HCT116 (cell line): ENCODE measurements around the gene HCN4. TPM values are rescaled to one million over a fixed set of nuclear protein-coding genes. Genes with fewer than 3 reads are reported as not detected.
A peak's percentile ranks its signal among the peaks of the same experiment; 100 is the strongest.

Experiments
- ATAC-seq: fragments of 200-7000 bp; cut with Tn5 transposase; 2 replicates; pipeline ENCODE4 v1.9.1; 2020; ENCODE audit warnings: mild to moderate bottlenecking, moderate library complexity
- BruUV-seq: library from RNA; stranded (reverse); fragments of 400-500 nt; replicated peaks from 2 replicates; lab custom pipeline; 2021; lab: Mats Ljungman, UMichigan
- CTCF ChIA-PET: fragments of 300-600 bp; sonication (Branson Sonifier 250); formaldehyde crosslinking; loops from one replicate; lab custom pipeline; 2021; ENCODE audit warnings: antibody characterized with exemption; lab: Charles Lee
- POLR2A ChIA-PET: fragments of 300-600, 350-600 bp; sonication (Branson Sonifier 250); formaldehyde crosslinking; loops from one replicate; lab custom pipeline; 2021; ENCODE audit warnings: antibody characterized with exemption; lab: Charles Lee
- RAD21 ChIA-PET, 2 experiments: fragments of 300-600 bp; sonication (Branson Sonifier 250); formaldehyde crosslinking; loops; one replicate each; lab custom pipeline; 2023; ENCODE audit warnings: low total read pairs in 2 of 2; ENCODE audit not compliant: uncharacterized antibody in 2 of 2, unreplicated experiment in 2 of 2, low non-redundant PET in 1 of 2; lab: Charles Lee
- DNase-seq: peaks from one replicate; pipeline ENCODE4 v3.0.0-alpha.2; 2010; ENCODE audit warnings: low read depth, low spot score
- H2AFZ ChIP-seq: fragments of 200-600 bp; shearing (Covaris generic), sonication (generic); 2 replicates; pipeline ENCODE4 v1.6.1; 2017; ENCODE audit warnings: low read depth, mixed run types, mixed read lengths, antibody characterized with exemption, low read length; ENCODE audit not compliant: poor library complexity, severe bottlenecking
- H3K27ac ChIP-seq: 2 replicates; pipeline ENCODE4 v1.5.1; 2012; ENCODE audit warnings: low read depth, low read length
- H3K27me3 ChIP-seq: fragments of 200-600 bp; sonication (generic); 2 replicates; pipeline ENCODE4 v1.6.1; 2016; ENCODE audit warnings: mixed run types, low read length, mixed read lengths; ENCODE audit not compliant: insufficient read depth
- H3K36me3 ChIP-seq, 2 experiments: fragments of 200-500 bp in 1 of 2; fragments of 200-600 bp in 1 of 2; sonication (Bioruptor generic) in 1 of 2; sonication (generic) in 1 of 2; 2 replicates each; pipeline versions ENCODE4 v1.5.1 to v1.6.1; 2014 to 2016; ENCODE audit warnings: low read length in 2 of 2, inconsistent platforms in 1 of 2, mixed read lengths in 1 of 2, mixed run types in 1 of 2; ENCODE audit not compliant: insufficient read depth in 2 of 2, control insufficient read depth in 1 of 2
- H3K4me1 ChIP-seq, 2 experiments: fragments of 200-600 bp in 1 of 2; sonication (generic) in 1 of 2; 2 replicates each; pipeline versions ENCODE4 v1.5.1 to v1.6.1; 2012 to 2017; ENCODE audit warnings: low read length in 2 of 2, inconsistent platforms in 1 of 2, mild to moderate bottlenecking in 1 of 2, mixed read lengths in 1 of 2, mixed run types in 1 of 2, moderate library complexity in 1 of 2; ENCODE audit not compliant: insufficient read depth in 2 of 2, control insufficient read depth in 1 of 2
- H3K4me2 ChIP-seq: fragments of 200-600 bp; sonication (generic); 2 replicates; pipeline ENCODE4 v1.6.1; 2017; ENCODE audit warnings: mixed run types, low read length, mixed read lengths
- H3K4me3 ChIP-seq, 2 experiments: fragments of 200-600 bp in 1 of 2; sonication (generic) in 1 of 2; replicated peaks in 1 of 2; 2 replicates each; pipeline ENCODE4 v1.5.1; 2011 to 2016; ENCODE audit warnings: low read length in 2 of 2, control low read depth in 1 of 2, low read depth in 1 of 2, mild to moderate bottlenecking in 1 of 2, mixed read lengths in 1 of 2, mixed run types in 1 of 2
- H3K79me2 ChIP-seq: fragments of 200-600 bp; sonication (generic); 2 replicates; pipeline ENCODE4 v1.6.1; 2017; ENCODE audit warnings: mild to moderate bottlenecking, mixed run types, low read length, moderate library complexity, mixed read lengths; ENCODE audit not compliant: insufficient read depth
- H3K9ac ChIP-seq: fragments of 200-600 bp; sonication (generic); 2 replicates; pipeline ENCODE4 v1.6.1; 2016; ENCODE audit warnings: low read length, mixed read lengths
- H3K9me2 ChIP-seq: fragments of 200-600 bp; sonication (generic), shearing (Covaris generic); 2 replicates; pipeline ENCODE4 v1.6.1; 2017; ENCODE audit warnings: mixed run types, mild to moderate bottlenecking, moderate library complexity; ENCODE audit not compliant: insufficient read depth
- H3K9me3 ChIP-seq, 2 experiments: fragments of 200-500 bp in 1 of 2; fragments of 200-600 bp in 1 of 2; sonication (Bioruptor generic) in 1 of 2; sonication (generic) in 1 of 2; 2 replicates each; pipeline ENCODE4 v1.6.1; 2014 to 2017; ENCODE audit warnings: low read length in 2 of 2, mixed read lengths in 2 of 2, inconsistent platforms in 1 of 2, low read depth in 1 of 2, mild to moderate bottlenecking in 1 of 2, mixed run types in 1 of 2, moderate library complexity in 1 of 2; ENCODE audit not compliant: control insufficient read depth in 1 of 2, insufficient read depth in 1 of 2
- H4K20me1 ChIP-seq: fragments of 200-600 bp; sonication (generic), shearing (Covaris generic); 2 replicates; pipeline ENCODE4 v1.6.1; 2017; ENCODE audit warnings: mixed run types, mild to moderate bottlenecking, moderate library complexity; ENCODE audit not compliant: insufficient read depth
- RAD21 ChIP-seq: IDR thresholded peaks from 2 replicates; pipeline ENCODE4 v1.6.1; 2012; ENCODE audit warnings: low read depth, mild to moderate bottlenecking
- SRF ChIP-seq: IDR thresholded peaks from 2 replicates; pipeline ENCODE4 v1.6.1; 2012; ENCODE audit warnings: low read depth
- YY1 ChIP-seq: IDR thresholded peaks from 2 replicates; pipeline ENCODE4 v1.6.1; 2011; ENCODE audit warnings: low read length, low read depth, moderate library complexity, mild to moderate bottlenecking; ENCODE audit not compliant: insufficient replicate concordance; ENCODE audit errors: extremely low read depth
- intact Hi-C: fragments of 100-400 bp; cut with micrococcal nuclease; formaldehyde crosslinking; loops from 2 replicates; pipeline ENCODE4 v1.10.0; 2022
- total RNA-seq: library from RNA; stranded (reverse); gene quantifications from one replicate; pipeline ENCODE4 v1.2.1, GENCODE V29; 2021; ENCODE audit not compliant: unreplicated experiment
- TF ChIP-seq, protein P1 (sequence below): IDR thresholded peaks from 2 replicates; pipeline ENCODE4 v1.6.1; 2012
- TF ChIP-seq, protein P2 (sequence below), 3 experiments: fragments of 200-600 bp in 1 of 3; sonication (generic) in 1 of 3; IDR thresholded peaks in 2 of 3; conservative IDR thresholded peaks in 1 of 3; 2 replicates each; pipeline ENCODE4 v1.5.1; 2012 to 2017; ENCODE audit warnings: low read depth in 2 of 3, low read length in 2 of 3, antibody characterized with exemption in 1 of 3, borderline replicate concordance in 1 of 3, control low read depth in 1 of 3, mild to moderate bottlenecking in 1 of 3, mixed read lengths in 1 of 3, mixed run types in 1 of 3, moderate library complexity in 1 of 3; ENCODE audit not compliant: insufficient read depth in 1 of 3

Gene HCN4
- total RNA-seq, 1 experiment from 2014 or later: 1.7 TPM

DNA sequence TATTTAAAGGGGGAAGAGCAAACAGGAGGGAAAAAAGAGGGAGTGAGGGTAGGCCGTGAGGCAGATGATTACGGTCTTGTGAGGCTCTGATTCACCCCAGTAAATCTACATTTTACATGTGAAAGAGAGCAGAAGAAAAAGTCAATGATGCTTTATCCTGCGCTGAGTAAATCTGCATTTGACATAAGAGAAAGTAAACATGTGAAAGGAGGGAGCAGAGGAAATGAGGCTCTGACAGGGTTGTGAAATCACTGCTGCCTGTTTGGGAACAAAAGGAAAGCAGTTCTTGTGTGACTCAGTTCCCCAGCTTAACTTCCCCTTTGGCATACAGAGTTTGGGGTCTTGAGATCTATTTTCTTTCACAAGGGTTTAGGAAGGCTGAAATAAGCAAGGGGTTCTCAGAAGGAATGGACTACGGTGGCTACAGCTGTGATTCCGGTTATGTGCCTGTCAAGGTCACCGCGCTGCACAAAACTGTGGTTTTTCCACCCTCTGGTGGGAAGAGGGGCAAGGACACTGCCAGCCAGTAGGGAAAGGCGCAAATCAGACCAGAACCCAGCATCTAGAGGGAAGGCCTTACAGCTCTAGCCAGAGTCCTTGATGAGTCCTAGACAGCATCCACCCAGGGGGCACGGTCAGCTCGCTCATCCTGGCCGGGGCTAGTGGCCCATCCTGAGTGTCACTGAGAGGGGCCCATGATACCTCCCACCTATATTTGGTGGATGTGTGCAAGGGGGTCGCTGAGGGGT lies 18.9 kb upstream of the HCN4 start:
- peak; percentile 40 for ATAC-seq
- CTCF ChIA-PET: no interaction called here
- Histone ChIP-seq H3K27me3 (no peaks in the 10 kb centered on the region), H4K20me1 (no peaks in the 10 kb centered on the region), H3K9ac (no peak overlapping the region), H3K4me2 (peak overlapping the region; percentile 35), H3K79me2 (no peaks in the 10 kb centered on the region), H3K9me2 (no peaks in the 10 kb centered on the region), H2AFZ (no peak overlapping the region), H3K27ac (no peak overlapping the region), H3K4me1 (peaks cover 20 to 28% of the 10 kb centered on the region in 2 experiments), H3K36me3 (no peaks in the 10 kb centered on the region), H3K9me3 (no peaks in the 10 kb centered on the region), H3K4me3 (no peak overlapping the region)
- RAD21 ChIA-PET: no interaction called here
- POLR2A ChIA-PET: no interaction called here
- TF ChIP-seq RAD21 (no peak), YY1 (no peak), SRF (no peak)
- TF ChIP-seq, protein P1, sequence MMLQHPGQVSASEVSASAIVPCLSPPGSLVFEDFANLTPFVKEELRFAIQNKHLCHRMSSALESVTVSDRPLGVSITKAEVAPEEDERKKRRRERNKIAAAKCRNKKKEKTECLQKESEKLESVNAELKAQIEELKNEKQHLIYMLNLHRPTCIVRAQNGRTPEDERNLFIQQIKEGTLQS: no peak
- TF ChIP-seq, protein P2, sequence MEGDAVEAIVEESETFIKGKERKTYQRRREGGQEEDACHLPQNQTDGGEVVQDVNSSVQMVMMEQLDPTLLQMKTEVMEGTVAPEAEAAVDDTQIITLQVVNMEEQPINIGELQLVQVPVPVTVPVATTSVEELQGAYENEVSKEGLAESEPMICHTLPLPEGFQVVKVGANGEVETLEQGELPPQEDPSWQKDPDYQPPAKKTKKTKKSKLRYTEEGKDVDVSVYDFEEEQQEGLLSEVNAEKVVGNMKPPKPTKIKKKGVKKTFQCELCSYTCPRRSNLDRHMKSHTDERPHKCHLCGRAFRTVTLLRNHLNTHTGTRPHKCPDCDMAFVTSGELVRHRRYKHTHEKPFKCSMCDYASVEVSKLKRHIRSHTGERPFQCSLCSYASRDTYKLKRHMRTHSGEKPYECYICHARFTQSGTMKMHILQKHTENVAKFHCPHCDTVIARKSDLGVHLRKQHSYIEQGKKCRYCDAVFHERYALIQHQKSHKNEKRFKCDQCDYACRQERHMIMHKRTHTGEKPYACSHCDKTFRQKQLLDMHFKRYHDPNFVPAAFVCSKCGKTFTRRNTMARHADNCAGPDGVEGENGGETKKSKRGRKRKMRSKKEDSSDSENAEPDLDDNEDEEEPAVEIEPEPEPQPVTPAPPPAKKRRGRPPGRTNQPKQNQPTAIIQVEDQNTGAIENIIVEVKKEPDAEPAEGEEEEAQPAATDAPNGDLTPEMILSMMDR (IDR thresholded peaks at IDR 0.05 in 2 of 3, conservative IDR thresholded peaks at IDR 0.05 in 1 of 3; ENCODE audit: borderline replicate concordance in 1 of 3, insufficient read depth in 1 of 3, low read depth in 2 of 3, low read length in 2 of 3): no peak
- intact Hi-C loops: no loop called here
- BruUV-seq: no TSS peak
- no peak for DNase-seq
